ENCODE data around the gene CYBA.

The CYBA gene

GRCh38 chr16:88631920-88632586 lies 18.8 kb downstream of the CYBA start:
- no peak for DNase-seq (ENCODE audit: low read depth in 2 of 3, low spot score in 2 of 3)

- no peak for DNase-seq (ENCODE audit: low read depth in 2 of 3, low spot score in 2 of 3)
Observed at GRCh38 chr16:88631384-88631783, 19.5 kb downstream of the CYBA start.

GRCh38 chr16:88630941-88631340 lies 19.9 kb downstream of the CYBA start:
- no peak for DNase-seq (ENCODE audit: low read depth in 2 of 3, low spot score in 2 of 3)

- no peak for DNase-seq (ENCODE audit: low read depth in 2 of 3, low spot score in 2 of 3)
Observed at GRCh38 chr16:88630433-88630832, 20.4 kb downstream of the CYBA start.

GRCh38 chr16:88629835-88630234 lies 21.0 kb downstream of the CYBA start:
- no peak for DNase-seq (ENCODE audit: low read depth in 2 of 3, low spot score in 2 of 3)

GRCh38 chr16:88628512-88628974 lies 22.3 kb downstream of the CYBA start:
- DNase-seq (ENCODE audit: low read depth in 2 of 3, low spot score in 2 of 3): no peak

- DNase-seq (ENCODE audit: low read depth in 2 of 3, low spot score in 2 of 3): no peak
Observed at GRCh38 chr16:88627531-88628411, 23.1 kb downstream of the CYBA start.

GRCh38 chr16:88626646-88627045 lies 24.2 kb downstream of the CYBA start:
- no peak for DNase-seq (ENCODE audit: low read depth in 2 of 3, low spot score in 2 of 3)

- DNase-seq (ENCODE audit: low read depth in 2 of 3, low spot score in 2 of 3): no peak
Observed at GRCh38 chr16:88624977-88625576, 25.8 kb downstream of the CYBA start.

GRCh38 chr16:88624481-88624880 lies 26.4 kb downstream of the CYBA start:
- no peak for DNase-seq (ENCODE audit: low read depth in 2 of 3, low spot score in 2 of 3)

GRCh38 chr16:88623858-88624257 lies 27.0 kb downstream of the CYBA start:
- no peak for DNase-seq (ENCODE audit: low read depth in 2 of 3, low spot score in 2 of 3)

GRCh38 chr16:88622866-88623265 lies 28.0 kb downstream of the CYBA start:
- DNase-seq (ENCODE audit: low read depth in 2 of 3, low spot score in 2 of 3): no peak

- DNase-seq (ENCODE audit: low read depth in 2 of 3, low spot score in 2 of 3): no peak
Observed at GRCh38 chr16:88622125-88622524, 28.7 kb downstream of the CYBA start.

GRCh38 chr16:88619859-88620815 lies 30.7 kb downstream of the CYBA start:
- peak in 1 of 3 experiments; percentile 29 for DNase-seq (ENCODE audit: low read depth in 2 of 3, low spot score in 2 of 3)

GRCh38 chr16:88618956-88619667 lies 31.7 kb downstream of the CYBA start:
- DNase-seq (ENCODE audit: low read depth in 2 of 3, low spot score in 2 of 3): no peak

- DNase-seq (ENCODE audit: low read depth in 2 of 3, low spot score in 2 of 3): no peak
Observed at GRCh38 chr16:88618182-88618955, 32.5 kb downstream of the CYBA start.

GRCh38 chr16:88617268-88618031 lies 33.4 kb downstream of the CYBA start:
- no peak for DNase-seq (ENCODE audit: low read depth in 2 of 3, low spot score in 2 of 3)

- no peak for DNase-seq (ENCODE audit: low read depth in 2 of 3, low spot score in 2 of 3)
Observed at GRCh38 chr16:88616736-88617135, 34.1 kb downstream of the CYBA start.

- no peak for DNase-seq (ENCODE audit: low read depth in 2 of 3, low spot score in 2 of 3)
Observed at GRCh38 chr16:88616320-88616719, 34.5 kb downstream of the CYBA start.

All from activated CD8-positive, alpha-beta memory T cell treated with anti-CD3 and anti-CD28 coated beads for 48 hours (primary cell).